Lung (tissue), 12 donors: ENCODE results near the gene RBM44. TPM values are rescaled to one million over a fixed set of nuclear protein-coding genes. Genes with fewer than 3 reads are reported as not detected.

Source experiments
- ATAC-seq: fragments of 200-7000 bp; cut with Tn5 transposase; one replicate; pipeline ENCODE4 v1.9.1; 2020; ENCODE audit warnings: moderate number of reproducible peaks; ENCODE audit not compliant: insufficient read depth, low FRiP score
- DNase-seq, 3 donors: peaks; one replicate each; pipeline ENCODE4 v3.0.0-alpha.2; 2013 to 2017
- H3K27ac ChIP-seq, 2 donors: one replicate each; pipeline ENCODE4 v1.5.1; 2013; ENCODE audit warnings: mild to moderate bottlenecking in 2 of 2, moderate library complexity in 2 of 2, control low read depth in 1 of 2, inconsistent platforms in 1 of 2, low read depth in 1 of 2, low read length in 1 of 2
- H3K27me3 ChIP-seq, 3 donors: one replicate each; pipeline ENCODE4 v1.5.1; 2013; ENCODE audit warnings: low read length in 2 of 3; ENCODE audit not compliant: control insufficient read depth in 3 of 3, insufficient read depth in 3 of 3
- H3K36me3 ChIP-seq, 4 donors: one replicate each; pipeline ENCODE4 v1.5.1; 2013; ENCODE audit warnings: low read length in 4 of 4, mild to moderate bottlenecking in 1 of 4, moderate library complexity in 1 of 4; ENCODE audit not compliant: control insufficient read depth in 4 of 4, insufficient read depth in 4 of 4
- H3K4me1 ChIP-seq, 5 donors: one replicate each; pipeline ENCODE4 v1.5.1; 2013; ENCODE audit warnings: low read length in 5 of 5, mild to moderate bottlenecking in 2 of 5, moderate library complexity in 1 of 5; ENCODE audit not compliant: control insufficient read depth in 5 of 5, insufficient read depth in 5 of 5
- H3K4me3 ChIP-seq: one replicate; pipeline ENCODE4 v1.5.1; 2013; ENCODE audit warnings: mild to moderate bottlenecking, control low read depth, moderate library complexity
- H3K9ac ChIP-seq, 2 donors: one replicate each; pipeline ENCODE4 v1.5.1; 2013; ENCODE audit warnings: low read length in 2 of 2, control low read depth in 1 of 2; ENCODE audit not compliant: insufficient read depth in 1 of 2
- H3K9me3 ChIP-seq, 4 donors: one replicate each; pipeline ENCODE4 v1.5.1; 2013; ENCODE audit warnings: low read length in 3 of 4, mild to moderate bottlenecking in 1 of 4, moderate library complexity in 1 of 4; ENCODE audit not compliant: control insufficient read depth in 4 of 4, insufficient read depth in 3 of 4
- CTCF ChIP-seq: IDR thresholded peaks from 2 replicates; pipeline ENCODE4 v1.5.1; 2012; ENCODE audit warnings: mild to moderate bottlenecking; ENCODE audit errors: control extremely low read depth, extremely low read depth
- WGBS, 2 donors: extraction: QIAGEN DNeasy Blood & Tissue Kit; methylation state at CpG; one replicate each; pipeline ENCODE4 v1.1.7; 2013; 5-methylcytosine and 5-hydroxymethylcytosine counted together
- polyA plus RNA-seq, 2 donors: library from polyadenylated mRNA; stranded (reverse); fragments of 200-250 nt; gene quantifications; one replicate each; pipeline ENCODE4 v1.2.1, GENCODE V29; 2013
- total RNA-seq, 2 donors: library from RNA; depleted of rRNA in 1 of 2; stranded (reverse); fragments of >200 nt in 1 of 2; gene quantifications; one replicate each; pipeline ENCODE4 v1.2.1, GENCODE V29; 2014 to 2021
- donor health status: control.
- donor health status: control.
- donor health status: Bipolar disorder and iron deficiency.
- donor health status: healthy.
- donor health status: DM: yes; HTN: yes; CAD: no.

RBM44 gene
- total and polyA plus RNA-seq, 4 donors = 0.26 to 4.0 (median 0.88) TPM

GRCh38 chr2:237772513-237772912 is 26.1 kb upstream of the RBM44 start:
- no peak for DNase-seq
- peaks cover 12 to 28% (median 14%) of the 10 kb centered on the region in 4 donors for H3K36me3 ChIP-seq

GRCh38 chr2:237773826-237774225 is 24.8 kb upstream of the RBM44 start:
- no peaks in the 10 kb centered on the region for H3K27me3 ChIP-seq
- H3K36me3 ChIP-seq = peaks cover 12 to 33% (median 19%) of the 10 kb centered on the region in 4 donors
- TF ChIP-seq CTCF = no peak
- H3K9ac ChIP-seq = no peak overlapping the region
- no peaks in the 10 kb centered on the region for H3K9me3 ChIP-seq
- WGBS, 2 donors = 93 to 96% methylated on average over 15 of the region's 15 CpGs
- DNase-seq (no peak), ATAC-seq (no peak)
- H3K27ac ChIP-seq = no peak overlapping the region
- H3K4me1 ChIP-seq = no peaks in the 10 kb centered on the region
- no peak overlapping the region for H3K4me3 ChIP-seq

More at GRCh38 chr2:237772513-237772912, 26.1 kb upstream of the RBM44 start:
- Histone ChIP-seq H3K9ac (no peak overlapping the region), H3K4me3 (no peak overlapping the region), H3K27ac (no peak overlapping the region), H3K4me1 (no peaks in the 10 kb centered on the region), H3K9me3 (no peaks in the 10 kb centered on the region), H3K27me3 (no peaks in the 10 kb centered on the region)
- ATAC-seq = no peak
- no peak for TF ChIP-seq CTCF
- WGBS, 2 donors = 90 to 93% methylated on average over 3 of the region's 3 CpGs

GRCh38 chr2:237774811-237775553 is 23.6 kb upstream of the RBM44 start:
- DNase-seq (peak; percentile 44 to 55 (median 54)), ATAC-seq (peak; percentile 53)
- Histone ChIP-seq H3K36me3 (peaks cover 10 to 32% (median 20%) of the 10 kb centered on the region in 4 donors), H3K27me3 (no peaks in the 10 kb centered on the region), H3K27ac (no peak overlapping the region), H3K9ac (no peak overlapping the region), H3K4me1 (no peaks in the 10 kb centered on the region), H3K4me3 (no peak overlapping the region), H3K9me3 (no peaks in the 10 kb centered on the region)
- 82 to 89% methylated on average over 13 of the region's 13 CpGs for WGBS, 2 donors
- peak; percentile 4 for TF ChIP-seq CTCF
